NK-92 (cell line): ENCODE measurements around the gene CTNNA1.
"Not testable (repeated sequence)": the region's sequence is repeated elsewhere in the genome, so short reads cannot be mapped to it uniquely, and the experiment has no call there.

Experiments used
- DNase-seq: peaks from one replicate; lab custom pipeline; 2025; ENCODE audit not compliant: unreplicated experiment; lab: John Stamatoyannopoulos, UW

Gene CTNNA1

DNA sequence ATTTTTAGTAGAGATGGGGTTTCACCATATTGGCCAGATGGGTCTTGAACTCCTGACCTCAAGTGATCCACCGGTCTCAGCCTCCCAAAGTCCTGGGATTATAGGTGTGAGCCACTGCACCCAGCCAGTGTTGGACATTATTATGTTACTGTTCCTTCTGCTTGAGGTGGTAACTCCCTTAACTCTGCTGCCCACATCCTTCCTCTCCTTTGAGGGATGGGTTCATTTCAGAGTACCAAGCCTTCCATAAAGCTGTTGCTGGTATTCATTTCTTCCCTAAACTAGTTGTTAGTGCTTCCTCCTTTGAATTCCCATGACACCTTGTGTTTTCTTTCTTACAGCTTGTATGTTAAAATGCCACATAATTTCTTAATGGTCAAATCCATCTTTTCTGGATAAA is 54.0 kb downstream of the CTNNA1 start:
- DNase-seq = no peak

DNA sequence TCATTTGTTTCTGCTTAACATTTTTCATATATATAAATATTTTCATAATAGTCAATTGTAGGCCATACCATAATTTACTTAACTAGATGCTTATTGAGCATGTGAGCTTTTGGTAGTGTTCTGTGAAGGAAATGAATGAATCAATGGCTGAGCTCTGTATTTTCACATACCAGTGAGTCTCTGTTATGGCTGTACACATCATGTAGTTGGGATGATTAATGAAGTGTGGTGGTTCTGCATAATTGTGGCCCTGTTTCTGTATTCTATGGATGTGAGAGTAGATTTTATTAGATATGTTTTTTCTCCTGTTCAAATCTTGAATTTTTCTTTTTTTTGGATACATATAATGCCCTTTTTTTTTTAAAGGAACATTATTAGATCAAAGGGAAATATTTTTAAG is 56.2 kb downstream of the CTNNA1 start:
- no peak for DNase-seq

DNA sequence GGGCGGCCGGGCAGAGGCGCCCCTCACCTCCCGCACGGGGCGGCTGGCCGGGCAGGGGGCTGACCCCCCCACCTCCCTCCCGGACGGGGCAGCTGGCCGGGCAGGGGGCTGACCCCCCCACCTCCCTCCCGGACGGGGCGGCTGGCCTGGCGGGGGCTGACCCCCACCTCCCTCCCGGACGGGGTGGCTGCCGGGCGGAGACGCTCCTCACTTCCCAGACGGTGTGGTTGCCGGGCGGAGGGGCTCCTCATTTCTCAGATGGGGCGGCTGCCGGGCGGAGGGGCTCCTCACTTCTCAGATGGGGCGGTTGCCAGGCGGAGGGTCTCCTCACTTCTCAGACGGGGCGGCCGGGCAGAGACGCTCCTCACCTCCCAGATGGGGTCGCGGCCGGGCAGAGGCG is 57.6 kb downstream of the CTNNA1 start:
- not testable (repeated sequence) for DNase-seq

DNA sequence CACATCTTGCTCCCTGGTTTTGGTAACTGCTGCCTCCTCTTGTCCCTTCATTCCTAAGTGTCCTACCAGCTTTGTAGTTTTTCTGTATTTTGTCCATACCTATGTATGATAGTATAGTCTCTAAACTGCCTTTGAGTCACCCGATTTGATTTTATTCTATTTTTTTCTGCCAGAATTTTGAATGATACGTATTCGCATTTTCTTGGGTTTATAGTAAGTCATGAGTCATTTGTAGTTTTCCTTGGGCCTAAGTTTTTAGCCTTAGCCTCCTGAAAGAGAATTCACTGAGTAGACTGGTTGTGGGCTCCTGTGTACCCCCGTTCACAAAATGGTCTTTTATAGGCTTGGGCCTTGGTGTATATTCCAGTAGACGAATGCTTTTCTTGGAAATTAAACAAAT is 62.3 kb downstream of the CTNNA1 start:
- no peak for DNase-seq

DNA sequence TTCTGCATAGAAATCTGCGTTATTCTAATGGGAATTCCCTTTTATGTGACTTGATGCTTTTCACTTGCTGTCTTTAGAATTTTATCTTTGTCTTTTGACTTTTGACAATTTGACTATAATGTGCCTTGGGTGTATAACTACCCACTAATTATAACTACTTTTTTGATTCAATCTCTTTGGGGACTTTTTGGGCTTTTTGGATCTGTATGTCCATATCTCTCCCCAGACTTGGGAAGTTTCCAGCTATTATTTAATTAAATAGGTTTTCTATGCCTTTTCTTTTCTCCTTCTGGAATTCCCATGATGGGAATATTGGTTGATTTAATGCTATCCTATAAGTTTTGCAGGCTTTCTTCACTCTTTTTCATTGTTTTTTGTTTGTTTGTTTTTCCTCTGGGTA is 64.0 kb downstream of the CTNNA1 start:
- DNase-seq = no peak

DNA sequence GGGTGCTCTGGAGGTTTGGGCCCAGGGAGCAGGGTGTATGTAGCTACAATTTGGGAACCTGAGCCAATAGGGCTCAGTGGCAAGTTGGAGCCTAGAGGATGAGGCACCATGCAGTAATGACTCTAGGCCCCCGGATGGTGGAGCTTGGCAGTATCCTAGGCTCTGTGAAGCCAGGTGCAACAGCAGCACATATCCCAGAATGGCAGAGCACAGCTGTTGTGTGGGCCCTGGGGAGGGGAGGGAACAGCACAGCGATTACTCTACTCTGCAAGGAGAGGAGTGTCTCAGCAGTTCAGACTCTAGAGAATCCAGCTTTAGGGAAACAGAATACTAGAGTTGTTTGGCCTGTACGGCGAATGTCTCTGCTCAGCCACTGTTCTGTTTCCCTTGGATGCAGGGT is 65.9 kb downstream of the CTNNA1 start:
- no peak for DNase-seq

DNA sequence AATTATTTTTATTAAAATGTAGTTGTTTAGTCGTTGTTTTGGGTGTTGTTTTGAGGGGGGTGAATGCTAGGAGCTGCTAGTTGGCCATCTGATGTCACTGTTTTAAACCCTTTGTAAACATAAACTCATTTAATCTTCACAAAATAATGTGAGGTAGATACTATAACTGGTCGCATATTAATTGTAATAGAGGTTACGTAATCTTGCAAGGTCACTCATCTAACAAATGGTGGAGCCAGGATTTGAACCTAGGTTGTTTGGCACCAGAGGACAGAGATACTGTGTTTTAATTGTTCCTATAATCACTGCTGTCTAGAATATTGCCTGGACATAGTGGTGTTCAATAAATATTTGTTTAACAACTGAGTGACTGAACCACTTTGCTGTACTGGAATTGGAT is 67.5 kb downstream of the CTNNA1 start:
- no peak for DNase-seq

DNA sequence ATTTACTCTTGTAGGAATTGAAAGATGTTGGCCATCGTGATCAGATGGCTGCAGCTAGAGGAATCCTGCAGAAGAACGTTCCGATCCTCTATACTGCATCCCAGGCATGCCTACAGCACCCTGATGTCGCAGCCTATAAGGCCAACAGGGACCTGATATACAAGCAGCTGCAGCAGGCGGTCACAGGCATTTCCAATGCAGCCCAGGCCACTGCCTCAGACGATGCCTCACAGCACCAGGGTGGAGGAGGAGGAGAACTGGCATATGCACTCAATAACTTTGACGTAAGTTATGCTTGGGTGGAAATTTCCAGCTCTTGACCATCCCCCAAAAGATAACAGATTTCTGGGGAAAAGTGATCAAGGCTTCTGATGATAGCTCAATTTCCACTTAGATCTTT is 71.3 kb downstream of the CTNNA1 start:
- no peak for DNase-seq

DNA sequence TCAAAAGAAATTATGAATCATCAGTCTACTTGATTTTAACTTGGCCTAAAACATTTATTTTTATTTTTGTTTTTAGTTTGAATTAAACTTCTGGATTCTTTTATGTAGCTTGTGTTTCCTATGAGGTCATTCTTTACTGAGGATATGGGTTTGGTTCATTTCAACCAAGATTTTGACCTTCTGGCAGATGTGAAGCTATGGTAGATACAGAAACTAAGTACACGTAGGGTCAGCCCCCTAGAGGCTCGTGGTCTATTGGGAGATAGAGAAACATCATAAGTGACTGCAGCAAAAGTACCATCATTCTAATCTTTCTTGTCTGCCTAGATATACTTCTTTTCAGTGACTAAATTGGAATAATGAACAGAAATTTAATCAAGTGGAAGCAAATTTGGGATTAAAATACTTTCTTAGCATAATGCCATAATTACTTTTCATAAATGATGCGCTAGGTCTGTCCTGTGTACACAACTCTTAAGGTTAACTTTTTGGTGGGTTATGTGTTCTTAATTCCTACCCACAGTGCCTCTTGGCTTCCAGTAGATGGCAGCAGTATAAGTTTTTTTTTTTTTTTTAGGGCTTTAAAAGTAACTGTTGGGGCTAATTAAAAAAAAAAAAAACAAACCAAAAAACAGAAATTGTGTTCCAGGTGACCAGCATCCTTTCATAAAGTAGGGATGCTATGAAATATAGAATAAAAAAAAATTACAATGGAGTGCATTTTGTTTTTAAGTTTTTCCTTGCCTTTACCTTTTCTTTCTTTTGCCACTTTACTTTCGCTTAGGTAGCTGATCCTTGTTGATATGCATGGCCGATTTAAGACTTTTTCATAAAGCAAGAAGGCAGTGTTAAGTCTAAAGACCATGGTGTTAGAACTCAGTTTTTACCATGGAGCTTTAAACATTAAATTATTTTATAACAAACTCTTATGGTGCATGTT is 72.0 kb downstream of the CTNNA1 start:
- no peak for DNase-seq

DNA sequence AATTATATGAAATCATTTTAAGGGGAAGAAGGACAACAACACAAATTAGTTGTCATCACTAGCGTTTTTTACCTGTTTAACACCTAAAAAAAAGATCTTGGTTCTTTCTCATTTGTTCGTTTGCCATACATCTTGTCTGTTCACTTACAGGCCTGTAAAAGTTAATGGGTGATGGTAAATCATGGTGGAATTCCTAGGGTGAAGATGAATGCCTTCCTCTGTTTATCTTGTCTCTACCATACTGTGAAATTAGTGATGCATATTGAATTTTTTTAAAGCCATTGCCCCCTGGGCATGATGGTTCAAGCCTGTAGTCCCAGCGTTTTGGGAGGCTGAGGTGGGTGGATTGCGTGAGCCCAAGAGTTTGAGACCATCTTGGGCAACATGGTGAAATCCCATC is 75.3 kb downstream of the CTNNA1 start:
- DNase-seq = no peak

DNA sequence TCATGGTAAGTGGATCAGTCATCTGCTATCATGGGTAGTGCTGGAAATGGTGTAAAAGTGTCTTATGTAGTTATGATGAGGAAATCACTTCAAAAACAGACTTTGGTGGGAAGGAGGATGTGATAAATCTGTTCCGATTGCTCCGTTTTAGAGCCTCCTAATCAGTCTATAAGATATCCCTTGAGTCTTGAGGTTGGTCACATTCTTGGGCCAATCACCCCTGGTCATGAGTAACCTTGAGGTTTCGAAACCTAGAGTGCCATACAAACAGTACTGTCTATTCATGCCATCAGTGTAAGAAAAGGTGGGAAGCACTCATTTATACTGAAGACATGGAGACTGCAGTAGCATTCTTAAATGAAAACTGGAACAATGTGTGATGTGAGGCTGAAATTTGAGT is 76.1 kb downstream of the CTNNA1 start:
- no peak for DNase-seq

DNA sequence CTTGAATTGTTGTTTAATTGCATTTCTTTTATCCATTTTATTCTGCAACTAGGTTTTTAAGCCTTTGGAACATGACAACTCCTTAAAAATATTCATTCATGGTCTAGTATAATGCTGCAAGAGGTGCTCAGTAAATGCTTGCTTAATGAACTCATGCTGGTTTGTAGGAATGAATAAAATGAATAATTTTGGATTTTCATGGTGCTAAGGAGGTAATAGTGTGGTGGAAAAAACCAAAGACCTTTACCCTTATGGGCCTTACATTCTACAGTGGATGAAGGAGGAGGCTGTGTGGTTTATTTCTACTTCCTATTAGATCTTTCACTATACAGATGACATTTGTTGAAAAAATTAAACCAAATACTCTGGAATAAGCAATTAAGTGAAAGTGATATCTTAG is 78.5 kb downstream of the CTNNA1 start:
- DNase-seq = no peak

DNA sequence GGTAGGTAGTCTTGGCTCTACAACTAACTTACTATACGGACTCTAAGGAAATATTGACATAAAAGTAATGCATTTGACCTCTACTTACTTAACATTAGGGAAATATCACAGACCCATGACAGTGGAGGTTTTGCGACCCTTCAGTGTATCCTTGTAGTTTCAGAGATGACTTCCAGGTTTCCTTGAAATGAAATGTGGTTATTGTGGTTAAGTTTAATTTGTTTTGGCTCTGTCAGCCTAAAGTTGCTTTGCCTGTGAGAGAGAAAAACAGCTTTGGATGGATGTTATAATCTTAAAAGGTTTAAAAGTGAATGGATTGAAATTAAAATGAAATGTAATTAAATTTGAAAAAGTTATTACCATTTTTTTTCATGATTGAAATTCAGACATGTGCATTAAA is 79.0 kb downstream of the CTNNA1 start:
- no peak for DNase-seq

DNA sequence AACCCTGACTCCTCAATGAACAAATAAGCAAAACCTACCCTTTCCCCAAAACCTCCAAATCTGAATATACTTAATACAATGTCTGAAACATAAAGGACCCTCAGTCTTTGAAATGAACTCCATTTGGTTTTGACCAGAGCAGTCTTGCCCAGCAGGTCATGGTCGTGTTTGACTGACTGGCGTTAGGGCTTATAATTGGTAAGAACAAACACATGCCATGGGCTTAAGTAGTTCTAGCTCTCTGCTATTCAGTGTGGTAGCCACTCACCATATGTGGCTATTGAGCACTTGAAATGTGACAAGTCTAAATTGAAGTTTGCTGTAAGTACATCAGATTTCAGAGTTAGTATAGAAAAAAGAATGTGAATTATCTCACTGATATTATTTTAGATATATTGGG is 79.9 kb downstream of the CTNNA1 start:
- DNase-seq = no peak

DNA sequence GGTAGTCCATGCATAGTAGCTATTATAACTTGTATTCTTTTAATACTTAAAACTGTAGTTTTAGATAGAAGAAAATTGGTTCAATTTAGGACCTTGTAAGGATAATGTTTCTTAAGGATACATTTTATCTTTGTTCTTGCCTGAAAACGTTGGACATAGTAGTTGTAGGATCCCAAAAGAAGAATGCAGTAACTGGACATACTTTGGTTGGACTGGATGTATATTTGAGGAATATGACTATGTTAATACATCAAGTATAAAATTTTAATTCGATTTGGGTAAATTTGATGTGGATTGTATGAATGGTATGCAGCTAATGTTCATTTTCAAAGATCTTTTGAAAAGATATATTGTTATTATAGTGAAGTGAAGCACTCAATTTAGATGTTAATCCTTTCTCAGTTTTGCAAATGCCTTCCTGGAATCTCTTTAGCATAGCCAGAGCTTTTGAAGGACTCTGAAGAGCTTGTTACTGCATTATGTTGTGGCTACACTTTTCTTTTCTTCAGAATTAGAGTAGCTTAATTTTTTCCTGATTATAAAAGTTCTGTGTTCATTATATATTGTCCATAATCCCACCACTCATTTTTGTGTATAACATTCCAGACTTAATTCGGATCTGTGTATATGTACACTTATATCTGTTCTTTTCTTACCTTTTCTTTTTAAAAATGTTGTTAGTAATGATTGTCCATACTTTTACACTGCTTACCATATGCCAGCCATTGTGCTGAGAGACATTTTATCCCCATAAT is 80.7 kb downstream of the CTNNA1 start:
- no peak for DNase-seq

DNA sequence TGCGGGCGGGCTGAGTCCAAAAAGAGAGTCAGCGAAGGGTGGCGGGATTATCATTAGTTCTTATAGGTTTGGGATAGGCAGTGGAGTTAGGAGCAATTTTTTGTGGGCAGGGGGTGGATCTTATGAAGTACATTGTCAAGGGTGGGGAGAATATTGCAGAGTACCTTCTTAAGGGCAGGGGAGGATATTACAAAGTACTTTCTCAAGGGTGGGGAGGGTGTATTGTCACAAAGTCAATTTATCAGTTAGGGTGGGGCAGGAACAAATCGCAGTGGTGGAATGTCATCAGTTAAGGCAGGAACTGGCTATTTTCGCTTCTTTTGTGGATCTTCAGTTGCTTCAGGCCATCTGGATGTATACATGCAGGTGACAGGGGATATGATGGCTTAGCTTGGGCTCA is 81.6 kb downstream of the CTNNA1 start:
- DNase-seq = not testable (repeated sequence)

DNA sequence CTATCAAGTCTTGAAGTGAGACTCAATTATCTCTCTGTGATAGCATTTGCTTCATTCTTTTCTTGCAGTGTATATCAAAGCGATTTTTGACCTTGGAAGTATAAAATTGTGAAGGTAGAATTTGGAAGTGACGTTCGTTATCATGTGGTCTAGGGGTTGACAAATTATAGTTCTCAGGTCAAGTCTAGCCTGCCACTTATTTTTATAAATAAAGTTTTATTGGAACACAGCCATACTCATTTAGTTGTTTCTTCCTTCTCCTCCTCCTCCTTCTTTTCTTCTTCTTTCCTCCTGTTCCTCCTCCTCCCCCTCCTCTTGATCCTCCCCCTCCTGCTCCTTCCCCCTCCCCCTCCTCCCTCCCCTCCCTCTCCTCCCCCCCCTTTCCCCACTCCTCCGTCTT is 83.9 kb downstream of the CTNNA1 start:
- DNase-seq = no peak

DNA sequence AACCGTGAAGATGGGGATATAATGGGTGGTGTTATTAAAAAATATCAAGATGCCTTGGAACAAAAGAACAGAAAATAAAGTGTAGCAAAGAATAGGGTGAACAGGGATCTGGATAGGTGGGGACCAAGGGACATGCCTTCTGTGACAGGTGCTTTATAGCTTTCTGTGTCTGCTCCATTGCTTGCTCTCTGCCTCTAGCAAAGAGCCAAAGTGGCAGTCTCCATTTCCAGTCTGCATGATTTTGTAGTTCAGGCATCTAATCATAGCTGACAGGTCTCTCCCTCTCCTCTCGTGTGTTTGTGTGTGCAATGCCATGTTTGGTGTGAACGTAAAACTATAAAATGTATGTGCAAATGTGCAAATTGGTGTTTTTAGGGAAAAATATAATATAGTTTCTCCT is 86.9 kb downstream of the CTNNA1 start:
- no peak for DNase-seq

DNA sequence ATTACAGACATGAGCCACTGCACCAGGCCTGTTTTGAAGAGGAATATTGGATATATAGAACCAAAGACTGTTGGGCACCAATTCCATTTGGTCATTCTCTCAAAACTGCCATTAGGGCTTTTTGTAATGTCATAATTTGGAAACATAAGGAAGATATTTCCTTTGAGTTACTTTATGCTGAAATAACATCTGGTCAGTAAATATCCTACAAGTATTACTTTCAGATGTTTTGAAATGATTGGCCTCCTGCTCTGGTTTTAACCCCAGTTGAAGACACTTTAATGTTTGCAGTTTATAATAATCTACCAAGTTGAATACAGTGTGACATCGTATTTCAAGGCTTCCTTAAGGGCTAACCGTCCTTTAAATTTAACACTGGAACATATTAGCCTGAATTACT is 88.3 kb downstream of the CTNNA1 start:
- DNase-seq = no peak

DNA sequence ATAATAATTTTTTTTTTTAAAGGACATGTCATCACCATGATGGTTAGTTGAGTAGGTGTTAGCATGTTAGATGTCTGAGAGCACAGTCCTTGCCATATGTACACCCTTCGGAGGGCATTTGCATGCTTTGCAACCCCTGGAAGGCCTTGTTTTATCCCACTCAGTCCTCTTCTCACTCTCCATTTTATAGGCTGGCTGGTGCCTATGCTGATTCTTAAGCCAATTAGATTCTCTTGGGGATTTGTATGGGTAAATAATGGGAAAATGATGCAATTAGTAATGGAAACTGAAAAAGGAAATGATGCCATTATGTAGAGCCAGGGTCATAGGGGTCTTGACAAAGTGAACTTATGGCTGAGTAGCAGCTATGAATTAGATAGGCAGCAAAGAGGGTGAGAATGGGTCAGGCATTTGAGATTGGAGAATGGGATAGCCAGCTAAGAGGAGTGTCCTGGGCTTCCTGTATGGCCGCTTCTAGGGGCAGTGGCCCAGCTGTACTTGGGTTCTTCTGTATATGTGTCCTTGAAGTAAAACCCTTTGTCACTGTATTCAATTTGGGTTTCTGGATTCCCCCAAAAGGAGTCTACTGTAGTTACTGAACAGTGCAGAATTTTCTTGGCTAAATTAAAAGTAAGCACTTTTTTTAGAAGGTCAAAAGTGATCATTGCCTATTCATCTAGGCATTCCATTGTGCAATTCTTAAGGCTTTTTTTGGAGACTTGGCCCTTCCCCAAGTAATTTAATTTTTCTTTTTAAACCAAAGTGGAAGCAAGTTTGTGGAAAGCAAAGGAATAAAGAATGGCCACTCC is 90.3 kb downstream of the CTNNA1 start:
- no peak for DNase-seq

DNA sequence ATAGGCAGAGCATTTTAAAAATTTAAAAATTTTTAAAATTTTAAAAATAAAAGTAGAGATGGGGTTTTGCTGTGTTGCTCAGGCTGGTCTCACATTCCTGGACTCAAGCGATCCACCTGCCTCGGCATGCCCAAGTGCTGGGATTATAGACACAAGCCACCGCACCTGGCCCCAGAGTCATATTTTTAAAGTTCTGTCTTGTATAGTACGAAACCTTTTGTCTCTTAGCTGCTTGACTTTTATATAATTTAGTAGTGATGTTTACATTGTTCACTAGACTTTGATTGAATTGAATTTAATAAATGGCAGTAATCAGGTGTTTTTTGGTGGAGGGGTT is 90.9 kb downstream of the CTNNA1 start:
- DNase-seq = no peak
